Hepatic stellate cell (primary cell): ENCODE data around the gene MBD2.
A peak's percentile ranks its signal among the peaks of the same experiment; 100 is the strongest.

ENCODE experiments used
- DNase-seq: peaks from one replicate; pipeline ENCODE4 v3.0.0; 2011; ENCODE audit warnings: low spot score

Gene MBD2

DNA sequence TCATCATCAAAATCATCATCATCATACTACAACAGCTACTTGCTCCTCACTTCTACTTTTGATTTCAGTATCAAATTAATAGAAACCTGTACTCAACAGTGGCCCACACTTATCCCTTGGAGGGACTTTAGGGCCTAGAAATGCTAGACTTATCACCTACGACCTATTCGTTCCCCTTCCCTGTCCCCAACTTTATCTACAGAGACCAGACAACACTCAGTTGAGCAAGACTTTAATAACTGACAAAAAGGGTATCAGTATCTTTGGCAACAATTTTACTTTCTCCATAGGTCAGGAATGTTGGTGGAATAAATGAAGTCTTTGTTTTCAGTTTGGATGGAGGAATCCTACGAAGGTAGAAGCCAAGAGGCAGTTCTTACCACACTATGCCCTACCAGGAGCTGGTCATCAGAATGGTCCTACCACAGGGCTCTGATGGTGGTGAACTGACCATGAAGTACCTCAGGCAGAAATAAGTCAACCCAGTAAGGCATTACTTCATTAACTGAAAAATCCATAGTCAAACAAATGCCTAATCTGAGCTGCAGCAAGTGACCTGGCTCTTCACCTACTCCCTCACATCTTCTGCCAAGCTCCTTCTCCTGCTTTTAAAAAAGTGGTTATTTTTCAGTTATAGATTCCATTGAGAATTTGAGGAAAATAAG, 26.6 kb downstream of the MBD2 start:
- DNase-seq = no peak

DNA sequence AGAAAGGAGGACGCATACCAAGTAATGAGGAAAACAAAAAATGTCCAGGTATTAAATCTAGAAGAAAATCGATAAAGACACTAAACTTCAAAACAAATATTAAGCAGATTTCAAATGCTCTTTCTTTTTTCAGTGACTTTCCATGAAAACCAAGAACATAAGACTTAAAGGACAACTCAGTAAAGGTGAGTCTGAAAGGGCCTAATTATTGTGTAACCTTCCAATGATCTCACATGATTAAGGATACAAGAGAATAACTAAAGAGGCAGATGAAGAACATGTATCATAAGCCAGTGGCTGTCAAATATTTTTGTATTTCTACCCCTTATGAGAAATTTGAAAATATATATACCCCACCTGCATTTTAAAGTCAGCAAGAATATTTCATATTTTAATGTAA, 30.7 kb downstream of the MBD2 start:
- DNase-seq = no peak

DNA sequence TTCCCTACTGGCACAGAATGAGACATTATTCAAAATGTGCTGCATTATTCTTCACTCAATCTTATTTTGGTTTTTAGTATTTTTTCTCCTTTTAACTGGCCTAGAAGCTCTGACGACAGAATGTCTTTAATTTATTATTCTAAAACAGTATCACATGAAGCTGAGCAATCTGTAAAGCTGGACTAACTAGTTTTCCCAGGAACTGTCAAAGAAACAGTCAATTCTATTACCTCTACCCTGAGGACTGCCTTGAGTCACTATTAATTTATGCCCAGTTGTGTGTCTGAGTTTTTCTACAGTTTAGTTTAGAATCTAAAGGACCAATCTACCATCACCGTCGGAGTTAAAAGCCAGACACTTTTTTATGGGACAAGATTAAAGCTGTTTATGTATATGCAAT, 31.6 kb downstream of the MBD2 start:
- DNase-seq = no peak

DNA sequence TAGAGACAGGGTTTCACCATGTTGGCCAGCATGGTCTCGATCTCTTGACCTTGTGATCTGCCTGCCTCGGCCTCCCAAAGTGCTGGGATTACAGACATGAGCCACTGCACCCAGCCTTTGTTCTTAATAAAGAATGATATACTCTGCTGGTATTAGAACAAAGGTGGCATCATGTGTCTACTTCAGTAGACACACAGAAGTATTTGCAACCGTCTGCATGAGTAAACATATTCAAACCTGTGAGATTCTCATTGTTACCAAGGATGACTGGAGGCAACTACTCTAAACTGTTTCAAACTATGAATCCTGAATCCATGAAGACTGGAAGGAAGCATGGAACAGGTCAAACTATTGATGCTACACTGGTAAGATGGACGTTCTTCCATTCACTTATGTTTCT, 32.1 kb downstream of the MBD2 start:
- no peak for DNase-seq

GRCh38 chr18:54191352-54191751, 33.1 kb downstream of the MBD2 start:
- DNase-seq = no peak

DNA sequence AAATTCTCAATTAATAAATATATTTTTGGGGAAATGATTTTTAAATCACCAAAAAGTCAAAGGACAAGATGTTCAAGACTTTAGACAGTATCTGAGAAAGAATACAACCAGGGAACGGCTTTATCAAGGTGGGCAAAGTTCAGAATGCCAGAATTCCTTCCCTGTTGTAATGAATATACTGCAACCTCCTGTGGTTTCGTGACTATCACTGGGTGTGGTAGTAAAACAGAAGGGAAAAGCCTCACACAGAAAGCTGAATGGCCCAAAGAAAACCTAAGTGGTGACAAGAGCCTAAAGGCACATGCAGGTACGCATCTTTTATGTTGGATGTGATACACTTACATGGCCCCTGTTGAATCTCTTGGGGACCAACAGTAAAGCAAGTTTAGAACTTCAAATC, 37.1 kb downstream of the MBD2 start:
- no peak for DNase-seq

DNA sequence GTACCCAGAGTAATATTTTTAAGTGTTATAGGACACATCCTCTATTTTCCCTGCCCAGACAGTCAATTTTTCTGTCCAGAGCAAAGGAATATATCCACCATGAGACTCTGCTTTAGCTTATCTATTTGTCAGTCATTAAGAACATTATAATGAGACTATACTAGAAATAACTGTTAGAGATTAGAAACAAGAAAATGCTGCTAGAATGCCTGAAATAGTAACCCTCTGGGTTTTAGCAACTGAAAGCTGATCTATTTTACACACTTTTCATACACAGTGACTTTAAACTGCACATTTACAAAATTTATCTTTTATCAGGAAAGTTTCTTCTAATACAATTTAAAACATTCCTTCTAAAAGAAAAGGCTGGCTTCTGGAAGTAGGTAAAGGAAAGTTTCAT, 39.6 kb downstream of the MBD2 start:
- no peak for DNase-seq

DNA sequence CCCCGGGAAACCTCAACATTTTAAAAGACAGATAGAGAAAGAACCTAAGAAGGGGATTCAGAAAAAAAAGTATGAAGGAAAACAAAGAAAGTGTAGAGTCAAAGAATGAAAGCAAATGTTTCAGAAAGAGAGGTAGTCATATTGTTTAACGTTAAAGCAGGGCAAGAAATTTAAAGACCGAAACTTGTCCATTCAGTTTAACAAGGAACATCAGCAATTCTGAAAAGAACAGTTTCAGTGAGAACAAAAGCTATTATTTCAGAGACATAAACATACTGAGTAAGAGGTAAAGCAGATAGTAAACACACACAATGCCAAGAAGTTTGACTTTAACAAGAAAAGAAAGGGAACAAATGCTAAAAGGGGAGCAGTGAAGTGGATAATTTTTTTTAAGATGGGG, 41.1 kb downstream of the MBD2 start:
- no peak for DNase-seq

GRCh38 chr18:54181856-54182602, 42.4 kb downstream of the MBD2 start:
- DNase-seq = no peak

DNA sequence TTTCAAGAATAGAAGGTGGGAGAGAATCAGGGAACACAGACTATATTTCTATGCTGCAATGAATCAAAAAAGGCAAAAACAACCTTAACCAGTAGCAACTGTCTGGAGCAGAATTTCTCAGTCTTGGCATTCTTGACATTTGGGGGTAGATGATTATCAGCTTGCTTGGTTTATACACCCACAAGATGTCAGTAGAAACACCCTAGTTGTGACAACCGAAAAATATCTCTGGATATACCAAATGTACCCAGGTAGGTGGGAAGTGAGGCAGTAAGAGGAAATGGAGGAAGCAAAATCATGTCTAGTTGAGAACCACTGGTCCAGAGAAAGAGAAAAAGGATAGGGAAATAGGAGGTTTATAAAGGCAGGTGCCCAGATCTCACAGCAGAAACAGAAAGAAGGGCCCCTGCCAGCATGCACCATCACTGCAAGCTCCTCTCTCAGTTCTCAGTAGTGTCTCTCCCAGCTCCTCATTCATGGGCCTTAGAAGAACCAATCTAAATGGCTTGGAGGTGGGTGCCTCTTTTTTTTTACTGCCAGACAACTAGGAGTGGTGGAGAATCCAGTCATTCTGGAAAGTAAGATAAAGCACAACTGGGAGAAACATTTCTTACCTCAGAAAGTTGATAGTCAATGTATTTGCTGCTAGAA, 50.4 kb downstream of the MBD2 start:
- no peak for DNase-seq

DNA sequence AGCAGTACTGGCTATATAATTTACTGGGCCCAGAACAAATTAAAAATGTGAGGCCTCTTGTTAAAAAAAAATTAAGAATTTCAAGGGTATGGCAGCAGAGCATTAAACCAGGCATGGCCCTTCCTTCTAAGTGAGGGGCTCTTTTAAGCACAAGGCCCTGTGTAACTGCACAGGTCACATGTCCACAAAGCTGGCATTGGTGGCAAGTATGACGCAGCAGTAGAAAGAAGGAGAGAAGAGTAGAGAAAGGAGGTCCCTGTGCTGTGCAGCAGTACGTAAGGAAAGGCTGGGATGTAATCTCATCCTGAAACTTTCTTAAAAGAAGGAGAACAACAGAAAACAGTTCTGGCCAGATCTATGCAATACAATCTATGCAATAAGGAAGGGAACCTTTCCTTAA, 51.2 kb downstream of the MBD2 start:
- no peak for DNase-seq

DNA sequence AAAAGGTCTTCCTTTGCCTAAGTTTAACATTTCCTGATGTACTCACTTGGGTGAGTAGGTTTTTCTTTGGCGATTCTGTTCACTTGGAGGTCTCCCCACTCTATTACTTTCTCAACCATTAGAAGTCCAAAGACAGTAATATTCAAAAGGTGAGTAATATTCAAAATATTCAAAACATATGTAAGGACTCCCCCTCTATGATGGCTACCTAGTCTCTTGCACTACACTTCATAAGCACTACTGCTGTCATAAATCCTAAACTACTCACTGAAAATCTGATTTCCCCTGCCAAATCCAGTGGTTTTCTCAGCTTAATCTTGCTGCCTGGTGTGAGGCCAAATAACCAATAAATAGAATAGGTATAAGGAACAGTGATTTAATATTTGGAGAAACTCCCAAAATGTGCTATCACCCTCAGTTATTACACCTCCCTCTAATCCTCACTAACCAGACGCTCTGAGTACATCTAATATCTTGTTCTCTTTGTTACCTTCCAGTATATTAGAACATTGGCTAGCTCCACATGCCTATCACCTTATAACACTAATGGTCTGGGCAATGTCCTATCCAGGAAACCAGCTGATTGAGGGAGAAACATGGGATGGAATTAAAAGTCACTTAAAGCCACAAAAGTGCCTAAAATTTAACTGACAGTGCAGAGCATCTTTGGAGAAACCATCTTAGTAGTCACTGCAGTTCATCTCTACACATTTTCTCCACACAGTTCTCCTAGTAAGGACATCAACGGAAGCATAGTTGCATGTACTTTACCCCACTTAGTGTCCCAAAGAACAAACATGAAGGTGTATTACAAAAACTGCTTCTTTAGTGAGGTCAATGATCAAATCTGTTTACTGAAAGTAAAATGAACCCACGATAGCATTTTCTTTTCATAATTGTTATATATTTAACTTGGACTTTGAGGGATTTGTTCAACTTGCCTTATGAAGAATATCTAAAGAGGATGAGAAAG, 54.8 kb downstream of the MBD2 start:
- no peak for DNase-seq

- no peak for DNase-seq
Measured at GRCh38 chr18:54165450-54165849, 59.0 kb downstream of the MBD2 start.

DNA sequence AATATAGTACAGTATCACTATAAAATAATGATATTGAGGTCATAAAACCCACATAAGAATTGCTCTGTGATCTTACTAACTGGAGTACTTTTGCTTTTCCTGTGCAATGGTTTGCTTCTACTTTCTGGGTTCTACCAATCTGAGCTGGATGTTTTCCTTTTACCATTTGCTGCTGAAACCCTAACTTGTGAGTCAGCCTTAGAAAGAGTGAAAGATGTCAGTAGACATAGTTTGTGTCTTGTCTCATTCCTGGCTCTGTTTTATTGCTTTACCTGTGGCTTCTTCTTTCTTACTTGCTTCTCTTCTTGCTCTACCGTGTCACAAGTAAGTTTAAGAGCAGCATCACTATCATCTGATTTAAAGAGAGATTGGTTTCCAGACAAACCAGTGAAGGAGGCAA, 61.0 kb downstream of the MBD2 start:
- DNase-seq = no peak

DNA sequence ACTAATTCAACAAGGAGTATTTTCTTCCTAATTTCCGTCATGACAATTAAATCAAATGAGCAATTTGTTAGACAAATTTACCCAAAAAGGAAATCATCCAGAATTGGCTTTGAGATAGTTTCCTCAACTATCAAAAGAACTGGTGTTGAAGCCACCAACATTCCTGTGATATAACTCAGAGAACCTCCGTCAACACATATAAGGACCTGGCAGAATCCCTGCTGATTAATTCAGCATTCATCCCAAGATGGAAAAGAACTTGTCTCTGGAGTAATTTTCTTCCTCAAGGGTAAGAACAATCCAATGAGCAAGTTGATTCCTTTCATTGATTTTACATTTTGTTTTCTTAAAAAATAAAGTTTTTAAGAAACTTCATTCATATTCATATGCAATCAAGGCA, 62.0 kb downstream of the MBD2 start:
- DNase-seq = peak; percentile 37

GRCh38 chr18:54161267-54161666, 63.2 kb downstream of the MBD2 start:
- DNase-seq = no peak

- DNase-seq = no peak
Measured at GRCh38 chr18:54159906-54160305, 64.6 kb downstream of the MBD2 start.

- DNase-seq = no peak
Measured at GRCh38 chr18:54157646-54158385, 66.7 kb downstream of the MBD2 start.

- no peak for DNase-seq
Measured at GRCh38 chr18:54155412-54155811, 69.1 kb downstream of the MBD2 start.

- DNase-seq = no peak
Measured at GRCh38 chr18:54154231-54154630, 70.2 kb downstream of the MBD2 start.

GRCh38 chr18:54151376-54151775, 73.1 kb downstream of the MBD2 start:
- DNase-seq = no peak

DNA sequence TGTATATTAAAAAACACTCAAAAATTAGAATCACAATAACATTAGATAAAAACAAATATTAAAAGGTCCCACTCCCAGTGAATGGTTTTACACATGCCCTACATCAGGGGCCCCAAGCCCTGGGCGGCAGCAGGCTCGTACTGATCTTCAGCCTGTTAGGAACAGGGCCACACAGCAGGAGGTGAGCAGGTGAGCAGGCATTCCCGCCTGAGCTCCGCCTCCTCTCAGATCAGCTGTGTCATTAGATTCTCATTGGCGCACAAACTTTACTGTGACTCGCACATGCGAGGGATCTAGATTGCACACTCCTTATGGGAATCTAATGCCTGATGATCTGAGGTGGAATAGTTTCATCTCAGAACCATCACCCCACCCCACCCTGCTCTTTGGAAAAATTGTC, 74.2 kb downstream of the MBD2 start:
- no peak for DNase-seq
